Measurements from ENCODE around the gene PALLD.

Gene PALLD

GRCh38 chr4:168527560-168527959 is 30.7 kb downstream of the PALLD start:
- DNase-seq (ENCODE audit: low spot score), result no peak

GRCh38 chr4:168528131-168528949 is 31.5 kb downstream of the PALLD start:
- no peak for DNase-seq (ENCODE audit: low spot score)

- no peak for DNase-seq (ENCODE audit: low spot score)
These were observed 32.4 kb downstream of the PALLD start for GRCh38 chr4:168529257-168529656.

GRCh38 chr4:168531305-168531704 is 34.5 kb downstream of the PALLD start:
- no peak for DNase-seq (ENCODE audit: low spot score)

GRCh38 chr4:168534535-168534934 is 37.7 kb downstream of the PALLD start:
- DNase-seq (ENCODE audit: low spot score), result no peak

- DNase-seq (ENCODE audit: low spot score), result no peak
These were observed 38.8 kb downstream of the PALLD start for GRCh38 chr4:168535689-168536088.

- no peak for DNase-seq (ENCODE audit: low spot score)
These were observed 39.6 kb downstream of the PALLD start for GRCh38 chr4:168536448-168536847.

- no peak for DNase-seq (ENCODE audit: low spot score)
These were observed 40.2 kb downstream of the PALLD start for GRCh38 chr4:168537086-168537485.

- DNase-seq (ENCODE audit: low spot score), result no peak
These were observed 40.7 kb downstream of the PALLD start for GRCh38 chr4:168537571-168537970.

- no peak for DNase-seq (ENCODE audit: low spot score)
These were observed 41.8 kb downstream of the PALLD start for GRCh38 chr4:168538632-168539031.

GRCh38 chr4:168540086-168540485 is 43.2 kb downstream of the PALLD start:
- no peak for DNase-seq (ENCODE audit: low spot score)

- DNase-seq (ENCODE audit: low spot score), result no peak
These were observed 43.8 kb downstream of the PALLD start for GRCh38 chr4:168540503-168541265.

GRCh38 chr4:168541266-168541953 is 44.6 kb downstream of the PALLD start:
- DNase-seq (ENCODE audit: low spot score), result no peak

GRCh38 chr4:168549143-168549542 is 52.3 kb downstream of the PALLD start:
- DNase-seq (ENCODE audit: low spot score), result no peak

GRCh38 chr4:168550064-168550766 is 53.4 kb downstream of the PALLD start:
- no peak for DNase-seq (ENCODE audit: low spot score)

- no peak for DNase-seq (ENCODE audit: low spot score)
These were observed 54.4 kb downstream of the PALLD start for GRCh38 chr4:168551211-168551610.

GRCh38 chr4:168551945-168552695 is 55.3 kb downstream of the PALLD start:
- peak; percentile 14 for DNase-seq (ENCODE audit: low spot score)

GRCh38 chr4:168553714-168554370 is 57.0 kb downstream of the PALLD start:
- no peak for DNase-seq (ENCODE audit: low spot score)

- no peak for DNase-seq (ENCODE audit: low spot score)
These were observed 58.6 kb downstream of the PALLD start for GRCh38 chr4:168555437-168555836.

GRCh38 chr4:168557658-168558057 is 60.8 kb downstream of the PALLD start:
- DNase-seq (ENCODE audit: low spot score), result no peak

- DNase-seq (ENCODE audit: low spot score), result no peak
These were observed 61.7 kb downstream of the PALLD start for GRCh38 chr4:168558599-168558998.
